Erythroblast (primary cell): ENCODE results near the gene ZNF330.

Experiments
- GATA1 ChIP-seq: IDR thresholded peaks from 2 replicates; pipeline ENCODE4 v1.6.1; 2011; ENCODE audit warnings: low read depth, mild to moderate bottlenecking, control low read depth, low read length, moderate library complexity
- POLR2A ChIP-seq: IDR thresholded peaks from 2 replicates; pipeline ENCODE4 v1.6.1; 2011; ENCODE audit warnings: mild to moderate bottlenecking, low read length

DNA sequence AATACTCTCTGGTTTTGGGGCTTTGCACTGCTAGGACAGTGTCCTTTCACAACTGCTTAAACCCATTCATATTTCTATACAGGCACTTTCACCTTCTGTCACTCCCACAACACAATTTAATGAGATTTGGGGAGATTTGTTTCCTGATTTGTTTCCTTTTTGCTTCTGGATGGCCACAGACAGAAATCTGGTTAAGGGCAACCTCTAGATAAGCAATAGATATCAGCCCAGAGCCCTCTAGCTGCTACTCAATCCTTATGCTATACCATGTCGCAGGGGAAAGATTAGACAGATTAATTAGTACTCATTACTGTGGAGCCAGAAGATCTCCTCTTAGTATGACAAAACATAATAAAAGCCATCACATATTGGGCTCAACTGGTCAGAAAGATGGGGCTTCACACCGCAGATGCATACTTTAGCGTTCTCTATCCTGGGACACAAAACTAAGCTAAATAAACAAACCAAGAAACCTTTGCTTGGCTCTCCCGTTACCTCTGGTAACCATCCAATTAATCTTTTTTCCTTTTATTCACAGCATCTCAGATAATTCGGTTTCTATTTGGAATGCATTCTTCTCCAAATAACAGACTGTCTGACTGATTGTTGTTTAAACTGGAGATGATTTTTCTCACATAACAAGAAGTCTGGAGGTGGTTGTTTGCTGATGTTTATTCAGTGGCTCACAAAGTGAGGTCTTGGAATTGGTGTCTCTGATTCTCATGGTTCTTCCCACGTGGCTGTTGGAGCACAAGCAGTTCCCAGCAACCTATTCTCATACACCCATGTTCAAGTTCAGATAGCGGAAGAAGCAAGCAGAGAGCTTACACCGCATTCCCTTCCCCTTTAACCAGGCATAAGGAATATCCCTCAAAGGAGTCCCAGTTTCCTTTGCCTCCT, 41.0 kb upstream of the ZNF330 start:
- TF ChIP-seq POLR2A: no peak
- no peak for TF ChIP-seq GATA1
